Measurements from ENCODE around the gene DNAAF3.
"Not testable (repeated sequence)": the region's sequence is repeated elsewhere in the genome, so short reads cannot be mapped to it uniquely, and the experiment has no call there.

Gene DNAAF3

DNA sequence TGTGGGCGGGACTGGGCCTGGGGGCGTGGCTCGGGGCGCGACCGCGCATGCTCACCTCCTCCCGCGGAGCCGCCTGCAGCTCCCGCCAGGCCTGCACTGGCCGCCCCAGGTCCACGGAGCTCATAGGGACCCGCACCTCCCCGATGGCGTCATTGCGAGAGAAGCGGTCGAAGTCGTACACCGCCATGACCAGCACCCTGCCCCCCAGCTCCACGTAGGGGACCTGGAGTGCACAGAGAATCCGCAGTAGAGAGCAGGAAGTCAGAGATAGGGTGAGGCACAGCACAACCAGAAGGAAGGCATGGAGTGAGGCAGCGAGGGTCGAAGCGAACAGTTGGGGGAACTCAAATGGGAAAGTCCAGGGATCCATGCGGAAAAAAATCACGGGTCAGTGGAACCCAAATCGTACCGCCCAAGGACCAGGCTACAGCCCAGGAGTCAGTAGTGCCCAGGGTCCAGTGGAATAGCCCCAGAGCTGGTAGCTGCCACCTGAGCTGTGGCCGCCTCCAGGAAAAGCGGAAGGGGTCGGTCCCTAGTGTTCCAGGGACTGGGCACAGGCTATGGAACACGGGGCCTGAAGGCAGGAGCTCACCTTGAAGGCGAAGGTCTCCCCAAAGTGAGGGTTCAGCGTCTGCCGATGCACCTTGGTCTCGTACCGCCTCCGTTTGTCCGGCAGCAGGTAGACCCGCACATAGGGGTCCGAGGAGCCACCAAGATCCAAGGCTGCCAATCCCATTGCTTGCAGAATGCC, 8.9 kb upstream of the DNAAF3 start:
- DNase-seq = no peak

DNA sequence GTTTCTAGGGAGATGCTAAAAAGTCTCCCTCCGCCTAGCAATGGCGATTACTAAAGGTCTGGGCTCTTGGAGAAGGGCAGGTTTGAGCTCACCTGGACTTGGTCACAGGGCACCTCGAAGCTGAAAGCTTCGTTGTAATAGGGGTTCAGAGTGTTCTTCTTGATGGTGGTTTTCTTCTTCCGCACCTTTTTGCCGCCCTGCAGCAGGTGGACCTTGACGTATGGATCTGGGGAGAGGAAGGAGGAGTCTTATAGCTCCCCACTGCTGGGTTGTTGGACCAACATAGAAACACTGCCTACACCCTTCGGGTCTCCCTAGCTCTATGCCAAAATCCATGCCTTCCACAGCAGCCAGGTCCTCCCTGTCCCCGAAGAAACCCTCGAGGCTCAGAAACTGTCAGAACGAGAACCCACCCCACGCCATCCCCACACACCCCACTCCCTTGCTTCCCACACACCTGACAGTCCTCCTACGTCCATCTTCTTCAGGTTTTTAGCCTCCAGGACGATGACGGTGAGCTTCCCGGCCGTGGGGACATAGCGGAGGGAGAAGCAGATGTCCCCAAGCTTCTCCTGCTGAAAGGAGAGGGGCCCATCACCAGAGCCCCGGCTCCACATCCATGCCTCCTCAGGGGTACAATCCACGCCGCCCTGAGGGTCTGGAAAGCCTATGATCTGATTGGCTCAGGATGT, 8.2 kb upstream of the DNAAF3 start:
- DNase-seq = no peak

DNA sequence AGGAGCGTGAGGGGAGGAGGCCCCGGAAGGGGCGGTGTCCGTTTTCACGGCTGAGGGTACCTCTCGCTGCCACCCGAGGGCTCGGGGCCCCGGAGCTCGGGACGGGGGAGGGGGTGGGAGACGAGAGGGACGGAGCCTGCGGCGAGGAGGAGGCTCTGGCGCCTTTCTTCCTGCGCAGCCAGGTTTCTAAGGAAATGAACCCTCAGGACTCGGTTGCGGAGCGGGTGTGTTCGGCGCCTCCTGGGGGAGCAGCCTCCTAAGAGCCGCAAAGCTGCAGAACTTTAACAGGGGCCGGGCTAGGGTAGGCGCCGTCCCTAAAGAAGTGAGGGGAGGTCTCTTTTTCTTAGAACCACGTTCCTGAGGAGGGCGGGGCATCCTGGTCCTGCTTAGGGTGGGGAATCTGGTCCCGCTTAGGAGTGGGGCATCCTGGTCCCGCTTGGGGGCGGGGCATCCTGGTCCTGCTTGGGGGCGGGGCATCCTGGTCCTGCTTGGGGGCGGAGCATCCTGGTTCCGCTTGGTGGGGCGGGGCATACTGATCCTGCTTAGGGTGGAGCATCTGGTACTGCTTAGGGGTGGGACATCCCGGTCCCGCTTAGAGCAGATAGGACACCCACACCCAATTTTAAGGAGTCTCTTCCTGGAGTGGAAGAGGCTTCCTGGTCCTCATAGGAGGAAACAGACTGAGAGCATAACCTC, 7.4 kb upstream of the DNAAF3 start:
- DNase-seq = no peak

DNA sequence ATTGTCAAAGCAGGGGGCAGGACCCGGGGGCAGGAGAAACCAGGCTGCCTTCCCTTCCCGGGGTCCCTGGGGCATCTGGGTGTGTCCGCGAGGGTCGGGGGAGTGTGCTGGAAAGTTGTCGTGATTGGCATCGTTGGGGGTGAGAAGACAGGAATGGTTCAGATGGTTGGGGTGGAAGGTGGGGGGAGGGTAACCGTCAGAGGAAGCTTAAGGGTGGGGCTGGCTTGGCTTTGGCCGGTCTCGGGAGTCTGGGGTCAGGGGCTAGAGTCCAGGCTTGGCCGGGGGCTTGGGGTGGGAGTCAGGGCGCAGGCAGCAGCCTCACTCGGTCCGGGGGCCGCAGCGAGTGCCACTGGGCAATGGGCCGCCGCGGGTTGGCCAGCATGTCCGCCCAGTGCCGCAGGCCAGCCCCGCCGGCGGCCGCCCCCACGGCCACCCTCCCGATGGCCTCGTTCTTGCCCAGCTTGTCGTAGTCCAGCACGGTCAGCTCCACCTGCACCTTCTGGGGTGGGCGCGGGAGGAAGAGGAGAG, 6.8 kb upstream of the DNAAF3 start:
- DNase-seq = no peak

DNA sequence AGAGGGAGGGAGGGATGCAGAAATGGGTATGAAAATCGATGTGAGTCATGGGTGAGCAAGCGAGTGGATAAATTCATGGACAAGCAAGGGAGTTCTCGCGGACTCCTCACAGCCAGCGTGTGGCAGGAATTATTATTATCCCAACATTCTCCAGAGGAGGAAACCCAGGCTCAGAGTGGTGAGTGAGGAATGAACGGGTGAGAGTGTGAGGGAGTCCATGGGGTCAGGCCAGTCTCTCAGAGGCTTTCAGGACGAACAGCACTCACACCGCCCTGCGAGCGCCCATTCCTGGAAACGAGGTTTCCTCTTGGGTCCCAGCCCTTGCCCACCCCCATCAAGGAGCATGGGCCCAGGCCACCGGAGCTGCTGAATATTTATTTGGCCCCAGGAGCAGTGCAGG, 6.3 kb upstream of the DNAAF3 start:
- no peak for DNase-seq

DNA sequence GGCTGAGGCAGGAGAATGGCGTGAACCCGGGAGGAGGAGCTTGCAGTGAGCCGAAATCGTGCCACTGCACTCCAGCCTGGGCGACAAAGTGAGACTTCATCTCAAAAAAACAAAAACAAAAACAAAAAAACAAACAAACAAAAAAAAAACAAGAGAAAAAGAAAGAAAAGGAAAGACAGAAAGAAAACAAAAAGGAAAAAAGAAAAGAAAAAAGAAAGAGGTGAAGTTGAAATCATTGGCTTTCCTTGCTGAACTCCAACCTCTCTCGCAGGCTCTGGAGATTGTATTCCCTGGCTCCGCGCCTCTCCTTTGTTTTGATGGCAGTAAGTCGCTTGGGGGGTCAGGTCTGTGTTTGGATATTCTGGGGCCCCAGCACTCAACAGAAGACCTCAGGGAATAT, 5.9 kb upstream of the DNAAF3 start:
- not testable (repeated sequence) for DNase-seq

DNA sequence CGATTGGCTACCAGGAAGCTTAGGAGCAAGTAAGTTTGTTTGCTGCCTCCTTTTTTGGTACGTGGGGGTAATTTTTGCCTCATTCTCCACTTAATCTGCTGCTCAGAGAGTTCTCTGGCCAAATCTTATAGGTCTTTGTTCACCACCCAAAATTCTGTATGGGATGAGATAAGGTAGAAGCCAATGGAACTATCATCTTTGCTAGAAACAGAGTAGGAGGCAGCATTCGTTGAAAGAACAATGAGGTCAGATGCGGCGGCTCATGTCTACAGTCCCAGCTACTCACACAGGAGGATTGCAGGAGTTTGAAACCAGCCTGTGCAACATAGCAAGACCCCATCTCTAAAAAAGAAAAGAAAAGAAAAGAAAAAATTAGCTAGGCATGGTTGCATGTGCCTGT, 5.0 kb upstream of the DNAAF3 start:
- no peak for DNase-seq

DNA sequence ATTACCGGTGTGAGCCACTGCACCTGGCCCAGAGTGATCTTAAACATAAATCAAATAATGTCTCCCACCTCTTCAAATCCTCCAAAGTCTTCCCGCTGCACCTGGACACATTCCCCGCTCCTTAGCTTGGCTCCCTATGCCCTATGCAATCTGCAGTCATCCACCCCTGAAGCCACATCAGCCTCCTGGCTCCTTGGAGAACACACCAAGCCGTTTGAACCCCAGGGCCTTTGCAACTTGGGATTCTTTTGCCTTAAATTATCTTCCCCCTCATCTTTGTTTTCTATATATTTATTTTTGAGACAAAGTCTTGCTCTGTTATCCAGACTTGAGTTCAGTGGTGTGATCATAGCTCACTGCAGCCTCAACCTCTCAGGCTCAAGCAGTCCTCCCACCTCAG, 2.7 kb upstream of the DNAAF3 start:
- DNase-seq = no peak

DNA sequence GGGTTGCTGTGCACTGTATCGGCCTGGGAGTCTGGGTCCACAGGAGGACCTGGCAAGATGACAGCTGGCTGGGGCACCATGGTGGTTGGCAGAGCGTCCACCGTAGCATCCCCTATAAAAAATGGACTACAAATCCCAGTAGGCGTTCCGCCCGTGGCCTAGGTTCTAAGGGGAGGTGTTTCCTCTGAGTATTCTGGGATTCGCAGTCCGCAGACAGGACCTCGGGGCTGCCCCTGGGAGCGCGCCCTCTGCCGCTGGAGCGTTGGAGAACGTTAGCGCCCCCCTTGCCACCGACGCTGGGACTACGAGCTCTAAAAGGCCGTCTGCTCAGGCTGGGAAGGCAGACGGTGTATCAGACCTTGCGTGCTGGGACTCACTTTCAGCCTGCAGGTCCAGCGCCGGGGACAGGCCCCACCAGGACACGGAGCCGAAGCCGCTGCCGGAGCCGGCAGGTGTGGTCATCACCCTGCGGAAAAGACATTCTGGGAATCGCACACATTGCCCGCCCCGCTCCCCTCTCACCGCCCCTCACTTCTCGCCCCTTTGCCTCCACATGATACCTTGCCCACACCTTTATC, 372 bp downstream of the DNAAF3 start:
- DNase-seq = peak; percentile 55

DNA sequence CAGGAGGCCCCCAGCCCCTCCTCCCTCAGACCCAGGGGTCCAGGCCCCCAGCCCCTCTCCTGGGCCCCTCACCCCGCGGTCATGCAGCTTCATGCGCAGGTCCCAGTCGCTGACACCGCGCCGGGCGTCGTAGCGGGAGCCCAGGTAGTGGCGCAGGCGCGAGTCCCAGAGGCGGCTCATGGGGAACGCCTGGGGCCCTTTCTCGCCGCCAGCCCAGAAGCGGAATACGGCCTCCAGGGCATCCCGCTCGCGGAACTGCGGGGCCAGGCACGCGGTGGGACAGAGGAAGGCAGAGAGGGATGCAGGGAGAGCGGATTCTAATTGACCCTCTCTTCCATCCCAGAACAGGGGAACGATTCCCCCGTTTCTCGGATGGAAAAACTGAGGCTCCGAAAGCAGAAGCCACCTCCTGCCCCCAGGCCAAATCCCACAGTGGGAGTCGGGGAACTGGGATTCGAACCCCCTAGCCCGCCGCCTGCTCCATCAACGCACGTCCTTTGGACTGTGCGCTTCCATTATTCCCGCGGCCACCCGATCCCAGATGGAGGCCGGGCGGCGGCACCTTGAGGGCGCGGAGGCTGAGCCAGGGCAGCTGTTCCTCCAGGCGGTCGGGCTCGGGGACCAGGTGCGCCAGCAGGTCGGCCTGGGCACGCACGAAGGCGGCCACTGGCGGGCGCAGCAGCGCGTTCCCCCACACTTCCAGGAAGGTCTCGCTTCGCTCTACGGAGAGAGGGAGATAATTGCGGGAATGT, 4.7 kb downstream of the DNAAF3 start:
- DNase-seq = no peak

DNA sequence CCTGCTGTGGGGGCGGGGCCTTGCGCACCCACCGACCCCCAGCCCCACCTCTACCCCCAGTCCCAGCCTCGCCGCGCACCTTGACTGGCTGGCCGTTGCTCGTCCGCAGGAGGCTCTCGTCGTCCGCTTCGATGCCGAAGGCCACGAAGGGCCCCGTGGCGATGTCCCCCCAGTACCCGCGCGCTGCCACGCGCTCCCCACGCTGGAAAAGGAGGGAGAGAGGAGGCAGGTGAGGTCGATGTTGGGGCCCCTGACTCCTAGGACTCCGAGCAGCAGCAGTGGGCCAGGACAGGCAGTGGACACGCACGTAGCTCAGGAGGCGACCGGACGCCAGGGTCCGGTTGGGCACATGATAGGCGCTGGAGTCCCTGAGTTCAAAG, 5.4 kb downstream of the DNAAF3 start:
- DNase-seq = no peak

DNA sequence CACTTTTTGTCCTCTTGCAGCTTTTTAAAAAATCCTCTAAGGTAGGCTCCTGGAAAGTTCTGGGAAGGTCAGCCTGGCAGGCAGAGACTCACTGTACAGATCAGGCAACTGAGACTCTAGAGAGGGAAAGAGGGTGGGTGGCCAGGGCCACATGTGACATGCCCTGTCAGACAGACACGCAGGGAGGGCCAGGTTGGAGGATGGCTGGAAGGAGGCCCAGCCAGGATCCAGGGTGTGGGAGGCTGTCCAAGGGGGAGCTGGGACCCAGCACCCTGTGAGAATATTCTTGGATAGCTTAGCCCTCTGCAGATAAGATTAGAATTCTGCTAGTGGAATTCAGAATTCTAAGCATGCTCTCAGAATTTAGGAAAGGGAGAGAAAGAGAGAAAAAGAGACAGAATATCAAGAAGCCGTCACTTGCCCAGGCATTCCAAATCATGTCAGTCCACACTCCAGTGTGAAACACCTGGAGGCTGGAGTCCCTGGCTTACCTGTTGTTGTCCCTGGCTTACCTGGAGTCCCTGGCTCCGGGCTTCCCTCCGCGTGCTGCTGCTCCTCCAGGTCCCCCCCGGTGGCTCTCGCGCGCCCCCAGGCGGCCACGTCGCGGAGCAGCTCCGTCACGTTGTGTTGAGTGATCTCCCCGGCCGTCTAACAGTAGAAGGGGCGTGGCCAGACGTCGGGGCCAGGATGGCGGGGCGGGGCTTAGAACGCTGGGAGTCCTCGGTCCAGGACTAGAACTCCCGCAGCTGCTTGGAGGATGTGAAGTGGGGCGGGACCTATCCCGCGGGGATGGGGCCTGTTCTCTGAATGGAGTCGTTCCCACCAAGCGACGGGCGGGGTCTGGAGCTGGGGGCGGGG, 6.1 kb downstream of the DNAAF3 start:
- DNase-seq = no peak

DNA sequence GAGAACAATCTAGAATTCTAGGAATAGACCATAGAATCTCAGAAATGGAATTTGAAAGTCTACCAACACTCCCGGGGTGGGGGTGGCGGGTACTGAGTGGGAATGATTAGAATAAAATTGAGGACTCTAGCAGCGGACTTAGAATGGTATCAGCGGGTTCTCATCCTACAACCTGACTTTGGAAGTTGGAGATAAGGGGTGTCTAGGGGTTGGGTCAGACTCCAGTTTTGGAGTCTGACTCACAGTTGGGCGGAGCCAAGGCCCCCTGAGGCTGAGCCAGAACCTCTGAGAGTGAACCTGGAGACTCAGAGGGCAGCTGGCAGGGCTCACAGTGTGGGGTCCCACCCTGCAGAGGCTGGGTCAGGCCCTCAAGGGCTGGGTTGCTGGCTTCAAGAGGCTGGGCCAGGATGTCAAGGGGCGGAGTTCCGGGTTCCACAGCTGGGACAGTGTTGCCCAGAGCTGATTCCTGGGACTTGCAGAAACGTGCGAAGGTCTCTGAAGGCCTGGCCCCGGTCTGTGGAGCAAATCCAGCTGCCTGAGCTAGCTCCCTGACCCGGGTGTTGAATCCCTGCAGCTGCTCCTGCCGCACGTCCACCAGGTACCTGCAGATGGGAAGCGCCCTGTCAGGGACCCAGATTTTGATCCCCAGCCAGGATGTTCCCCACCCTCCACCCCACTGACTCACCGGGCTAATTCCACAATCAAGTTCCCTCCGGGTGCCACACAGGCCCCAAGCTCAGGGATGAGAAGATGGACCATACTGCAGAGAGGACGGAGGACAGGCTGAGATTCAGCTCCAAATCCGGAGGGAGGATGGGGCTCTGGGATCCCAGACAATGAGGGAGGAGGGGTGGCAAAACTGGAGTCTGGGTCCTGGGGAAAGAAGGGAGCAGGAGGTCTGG, 7.3 kb downstream of the DNAAF3 start:
- DNase-seq = no peak

DNA sequence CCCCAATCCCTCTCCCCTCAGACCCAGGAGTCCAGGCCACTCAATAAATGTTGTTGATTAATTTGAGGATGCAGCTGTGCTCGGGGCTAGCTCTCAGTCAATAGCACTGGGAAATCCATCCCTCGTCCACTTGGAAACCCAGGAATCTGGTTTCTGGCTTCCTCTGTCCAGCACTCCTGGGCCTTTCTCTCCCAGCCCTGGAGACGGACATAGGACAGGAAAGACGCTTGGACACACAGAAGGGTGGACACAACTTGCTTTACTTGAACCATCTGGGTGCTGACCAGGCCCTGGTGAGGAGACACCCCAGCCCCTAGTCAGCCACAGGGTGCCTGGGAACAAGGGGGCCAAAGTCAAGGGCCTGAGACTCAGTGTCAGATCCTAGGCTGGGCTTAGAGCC, 8.0 kb downstream of the DNAAF3 start:
- no peak for DNase-seq

DNA sequence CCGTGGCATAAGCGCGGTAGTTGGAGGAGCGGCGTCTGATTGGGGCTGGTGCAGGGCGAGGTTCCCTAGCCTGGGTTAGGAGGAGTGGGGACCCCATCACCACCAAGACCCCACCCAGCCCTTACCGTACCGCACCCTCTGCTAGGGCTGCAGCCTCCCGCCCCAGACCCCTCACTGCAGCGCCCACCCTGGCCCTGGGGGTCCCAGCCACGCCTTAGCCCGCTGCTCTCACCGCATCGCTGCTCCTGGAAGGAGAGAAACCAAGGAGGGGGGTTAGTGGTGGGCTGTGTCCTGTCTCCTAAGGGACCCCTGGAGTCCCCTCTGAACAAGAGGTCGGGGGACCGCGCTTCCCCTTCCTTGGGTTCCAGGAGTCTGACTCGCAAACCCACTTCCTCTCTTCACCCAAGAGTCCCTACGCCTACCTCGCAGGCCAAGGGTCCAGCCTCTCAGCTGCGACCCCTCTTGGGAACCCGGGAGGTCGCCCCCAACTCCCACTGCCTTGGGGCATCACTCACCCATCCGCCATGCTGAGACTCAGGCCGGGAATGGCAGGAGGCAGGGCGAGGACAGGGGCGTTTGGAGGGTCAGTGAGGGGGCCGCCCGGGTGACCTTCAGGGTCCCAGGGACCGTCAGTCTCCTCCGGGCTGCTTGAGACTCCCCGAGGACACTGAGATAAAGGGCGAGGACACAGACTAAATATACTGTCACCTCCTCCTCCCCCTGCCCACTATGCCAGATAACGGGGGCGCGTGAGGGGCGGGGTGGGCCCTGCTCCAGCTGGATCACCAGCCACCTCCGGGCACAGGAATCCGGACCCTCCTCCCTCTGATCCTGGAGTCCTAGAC, 9.1 kb downstream of the DNAAF3 start, which contains the start of gene TNNI3:
TNNI3 (minus strand) TSS at position 669 of the 845 bp plus-strand sequence; CDS start at position 526, 143 bp downstream.
- DNase-seq = no peak

DNA sequence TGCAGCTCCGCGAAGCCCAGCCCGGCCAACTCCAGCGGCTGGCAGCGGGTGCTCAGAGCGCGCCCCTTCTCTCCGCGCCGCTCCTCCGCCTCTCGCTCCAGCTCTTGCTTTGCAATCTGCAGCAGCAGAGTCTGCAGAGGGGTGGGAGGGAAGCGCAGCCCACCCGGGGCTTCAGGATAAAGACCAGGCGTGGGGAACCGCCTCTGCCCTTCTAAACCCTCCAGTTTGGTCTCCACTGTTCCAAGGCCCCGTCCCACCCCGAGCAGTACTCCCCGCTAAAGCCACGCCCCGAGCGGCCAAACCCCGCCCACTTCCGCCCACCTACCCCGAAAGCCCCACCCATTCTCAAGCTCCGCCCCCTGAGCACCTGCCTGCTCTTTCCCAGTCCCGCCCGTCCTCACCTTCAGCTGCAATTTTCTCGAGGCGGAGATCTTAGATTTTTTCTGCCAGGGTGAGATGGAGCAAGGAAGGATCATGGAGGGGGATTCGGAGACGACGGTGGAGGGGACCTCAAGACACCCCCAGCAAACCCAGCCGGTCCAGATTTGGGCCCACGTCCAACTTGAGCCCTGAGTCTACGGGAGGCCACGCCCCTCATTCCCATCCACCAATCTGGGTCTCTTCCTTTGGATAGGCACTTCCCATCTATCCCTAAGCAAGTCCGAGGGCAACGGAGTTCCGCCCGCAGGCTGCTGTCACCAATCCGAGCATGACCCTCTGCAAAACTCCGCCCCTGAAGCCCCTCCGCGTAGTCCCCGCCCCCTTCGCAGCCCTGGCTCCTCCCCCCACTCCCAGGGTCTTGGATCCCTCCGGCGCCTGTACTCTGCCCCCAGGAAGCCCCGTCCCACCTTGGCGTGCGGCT, 10.0 kb downstream of the DNAAF3 start:
- no peak for DNase-seq

DNA sequence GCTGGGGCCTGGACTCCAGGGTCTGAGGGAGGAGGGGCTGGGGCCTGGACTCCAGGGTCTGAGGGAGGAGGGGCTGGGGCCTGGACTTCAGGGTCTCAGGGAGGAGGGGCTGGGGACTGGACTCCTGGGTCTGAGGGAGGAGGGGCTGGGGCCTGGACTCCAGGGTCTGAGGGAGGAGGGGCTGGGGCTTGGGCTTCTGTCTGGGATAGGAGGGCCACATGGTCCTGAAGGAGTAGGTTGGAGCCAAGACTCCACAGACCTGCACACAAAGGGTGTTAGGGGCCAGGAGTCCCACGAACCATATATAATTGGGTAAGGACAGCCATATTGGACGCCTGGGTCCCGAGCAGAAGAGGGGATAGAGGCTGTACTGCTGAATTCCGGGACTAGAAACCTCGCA, 10.6 kb downstream of the DNAAF3 start:
- DNase-seq = not testable (repeated sequence)

DNA sequence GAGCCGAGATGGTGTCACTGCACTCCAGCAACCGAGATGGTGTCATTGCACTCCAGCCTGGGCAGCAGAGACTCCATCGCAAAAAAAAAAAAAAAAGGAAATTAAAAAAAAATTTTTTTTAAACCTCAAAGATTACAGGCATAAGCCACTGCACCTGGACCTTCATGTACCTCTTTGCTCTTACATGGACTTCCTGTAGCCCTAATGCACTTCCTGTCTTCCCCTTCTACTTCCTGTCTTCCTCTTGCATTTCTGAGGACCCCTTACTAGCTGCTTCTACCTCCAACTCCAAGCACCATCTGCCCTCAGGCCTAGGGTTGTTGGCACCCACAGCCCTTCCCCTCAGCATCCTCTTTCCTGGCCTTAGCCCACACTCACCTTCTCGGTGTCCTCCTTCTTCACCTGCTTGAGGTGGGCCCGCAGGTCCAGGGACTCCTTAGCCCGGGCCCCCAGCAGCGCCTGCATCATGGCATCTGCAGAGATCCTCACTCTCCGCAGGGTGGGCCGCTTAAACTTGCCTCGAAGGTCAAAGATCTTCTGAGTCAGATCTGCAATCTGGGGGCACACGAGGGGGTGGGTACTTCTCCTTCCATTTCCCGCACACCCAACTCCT, 12.7 kb downstream of the DNAAF3 start:
- no peak for DNase-seq
